Caco-2 (cell line): Measurements from ENCODE around the gene ATP8B1. TPM values are rescaled to one million over a fixed set of nuclear protein-coding genes. Genes with fewer than 3 reads are reported as not detected.

Source experiments
- BruUV-seq: library from RNA; stranded (reverse); fragments of 400-500 nt; replicated peaks from 2 replicates; lab custom pipeline; 2021; lab: Mats Ljungman, UMichigan
- CTCF ChIA-PET: fragments of 300-600 bp; sonication (Branson Sonifier 250); formaldehyde crosslinking; loops from one replicate; lab custom pipeline; 2022; ENCODE audit warnings: antibody characterized with exemption; lab: Charles Lee
- POLR2A ChIA-PET: fragments of 300-600 bp; sonication (Branson Sonifier 250); formaldehyde crosslinking; loops from one replicate; lab custom pipeline; 2022; ENCODE audit warnings: antibody characterized with exemption; lab: Charles Lee
- DNase-seq, 2 experiments: peaks; one replicate each; pipeline versions ENCODE4 v3.0.0 to v3.0.0-alpha.2; 2020 to 2022
- H3K27me3 ChIP-seq: replicated peaks from 2 replicates; pipeline ENCODE4 v1.6.0; 2011; ENCODE audit warnings: low read length; ENCODE audit not compliant: control insufficient read depth, insufficient read depth
- H3K36me3 ChIP-seq: 2 replicates; pipeline ENCODE4 v1.5.1; 2011; ENCODE audit warnings: low read length; ENCODE audit not compliant: control insufficient read depth, insufficient read depth
- H3K4me1 ChIP-seq: fragments of 250-450 bp; sonication (Bioruptor Pico); 2 replicates; pipeline ENCODE4 v1.5.1; 2020; ENCODE audit warnings: mild to moderate bottlenecking
- H3K4me3 ChIP-seq: 2 replicates; pipeline ENCODE4 v1.5.1; 2011; ENCODE audit warnings: low read depth, mild to moderate bottlenecking, control low read depth, low read length
- H3K9me3 ChIP-seq: fragments of 250-450 bp; sonication (Bioruptor Pico); 2 replicates; pipeline ENCODE4 v1.5.1; 2020; ENCODE audit warnings: mild to moderate bottlenecking, moderate library complexity
- H3K27ac Mint-ChIP-seq: one replicate; pipeline ENCODE4 v1.8.0; 2022; ENCODE audit warnings: mixed read lengths; ENCODE audit not compliant: unreplicated experiment
- H3K27me3 Mint-ChIP-seq: one replicate; pipeline ENCODE4 v1.8.0; 2022; ENCODE audit warnings: mixed read lengths; ENCODE audit not compliant: insufficient read depth, unreplicated experiment
- H3K36me3 Mint-ChIP-seq: one replicate; pipeline ENCODE4 v1.8.0; 2022; ENCODE audit warnings: mild to moderate bottlenecking, mixed read lengths; ENCODE audit not compliant: insufficient read depth, unreplicated experiment
- H3K4me1 Mint-ChIP-seq: one replicate; pipeline ENCODE4 v1.8.0; 2022; ENCODE audit warnings: low read depth, mixed read lengths; ENCODE audit not compliant: unreplicated experiment
- H3K4me3 Mint-ChIP-seq: one replicate; pipeline ENCODE4 v1.8.0; 2022; ENCODE audit warnings: mild to moderate bottlenecking, moderate library complexity, mixed read lengths; ENCODE audit not compliant: unreplicated experiment
- H3K9me3 Mint-ChIP-seq: one replicate; pipeline ENCODE4 v1.8.0; 2022; ENCODE audit warnings: mixed read lengths; ENCODE audit not compliant: unreplicated experiment
- intact Hi-C: fragments of 100-400 bp; cut with micrococcal nuclease; formaldehyde crosslinking; loops from one replicate; pipeline ENCODE4 v1.10.0; 2022; ENCODE audit not compliant: unreplicated experiment
- total RNA-seq: library from RNA; stranded (reverse); gene quantifications from 2 replicates; pipeline ENCODE4 v1.2.3, GENCODE V29; 2022
- TF ChIP-seq, protein P1 (sequence below), 2 experiments: fragments of 200-600 bp in 1 of 2; IDR thresholded peaks; 1 replicate in 1 of 2; 2 replicates in 1 of 2; pipeline versions ENCODE4 v1.5.1 to v1.8.0; 2011 to 2022; ENCODE audit warnings: antibody characterized with exemption in 1 of 2, control low read depth in 1 of 2, inconsistent platforms in 1 of 2, low read depth in 1 of 2, low read length in 1 of 2, mild to moderate bottlenecking in 1 of 2, moderate library complexity in 1 of 2; ENCODE audit not compliant: insufficient read depth in 1 of 2, severe bottlenecking in 1 of 2, unreplicated experiment in 1 of 2

ATP8B1 gene
- total RNA-seq, 1 experiment from 2014 or later, result 31.6 TPM

DNA sequence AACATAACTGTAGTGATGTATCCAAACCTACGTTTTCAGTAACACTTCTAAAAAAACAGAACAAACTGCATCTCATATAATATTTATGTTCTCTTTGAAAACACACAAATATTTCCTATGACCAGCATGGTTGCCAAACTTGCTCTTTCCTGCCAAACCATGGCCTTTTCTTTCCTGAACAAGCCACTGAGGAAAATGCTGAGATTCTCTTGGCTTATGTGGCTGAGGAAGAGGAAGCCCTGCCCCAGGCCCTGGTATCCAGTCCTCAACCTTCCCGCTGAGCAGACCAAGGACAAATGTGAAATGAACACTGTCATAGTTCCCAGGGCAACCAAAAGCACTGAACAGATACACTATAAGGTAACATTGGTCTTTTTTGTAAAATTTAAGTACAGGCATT lies 145.6 kb downstream of the ATP8B1 start:
- Histone ChIP-seq H3K9me3 (no peaks in the 10 kb centered on the region), H3K4me1 (no peaks in the 10 kb centered on the region), H3K36me3 (peaks cover 2% of the 10 kb centered on the region; the same call in 1 of the 2 replicates), H3K27me3 (no peaks in the 10 kb centered on the region), H3K4me3 (no peak overlapping the region)
- CTCF ChIA-PET, result no interaction called here
- BruUV-seq, result no TSS peak
- Mint-ChIP-seq H3K27me3 (no peaks in the 10 kb centered on the region), H3K9me3 (no peaks in the 10 kb centered on the region), H3K27ac (no peak overlapping the region), H3K4me1 (no peaks in the 10 kb centered on the region), H3K36me3 (peaks cover 54% of the 10 kb centered on the region), H3K4me3 (no peak overlapping the region)
- intact Hi-C loops, result no loop called here
- no peak for DNase-seq
- POLR2A ChIA-PET, result no interaction called here
- TF ChIP-seq, protein P1, sequence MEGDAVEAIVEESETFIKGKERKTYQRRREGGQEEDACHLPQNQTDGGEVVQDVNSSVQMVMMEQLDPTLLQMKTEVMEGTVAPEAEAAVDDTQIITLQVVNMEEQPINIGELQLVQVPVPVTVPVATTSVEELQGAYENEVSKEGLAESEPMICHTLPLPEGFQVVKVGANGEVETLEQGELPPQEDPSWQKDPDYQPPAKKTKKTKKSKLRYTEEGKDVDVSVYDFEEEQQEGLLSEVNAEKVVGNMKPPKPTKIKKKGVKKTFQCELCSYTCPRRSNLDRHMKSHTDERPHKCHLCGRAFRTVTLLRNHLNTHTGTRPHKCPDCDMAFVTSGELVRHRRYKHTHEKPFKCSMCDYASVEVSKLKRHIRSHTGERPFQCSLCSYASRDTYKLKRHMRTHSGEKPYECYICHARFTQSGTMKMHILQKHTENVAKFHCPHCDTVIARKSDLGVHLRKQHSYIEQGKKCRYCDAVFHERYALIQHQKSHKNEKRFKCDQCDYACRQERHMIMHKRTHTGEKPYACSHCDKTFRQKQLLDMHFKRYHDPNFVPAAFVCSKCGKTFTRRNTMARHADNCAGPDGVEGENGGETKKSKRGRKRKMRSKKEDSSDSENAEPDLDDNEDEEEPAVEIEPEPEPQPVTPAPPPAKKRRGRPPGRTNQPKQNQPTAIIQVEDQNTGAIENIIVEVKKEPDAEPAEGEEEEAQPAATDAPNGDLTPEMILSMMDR (IDR thresholded peaks at IDR 0.05; ENCODE audit: insufficient read depth in 1 of 2, low read depth in 1 of 2, low read length in 1 of 2, severe bottlenecking in 1 of 2, unreplicated experiment in 1 of 2), result no peak

DNA sequence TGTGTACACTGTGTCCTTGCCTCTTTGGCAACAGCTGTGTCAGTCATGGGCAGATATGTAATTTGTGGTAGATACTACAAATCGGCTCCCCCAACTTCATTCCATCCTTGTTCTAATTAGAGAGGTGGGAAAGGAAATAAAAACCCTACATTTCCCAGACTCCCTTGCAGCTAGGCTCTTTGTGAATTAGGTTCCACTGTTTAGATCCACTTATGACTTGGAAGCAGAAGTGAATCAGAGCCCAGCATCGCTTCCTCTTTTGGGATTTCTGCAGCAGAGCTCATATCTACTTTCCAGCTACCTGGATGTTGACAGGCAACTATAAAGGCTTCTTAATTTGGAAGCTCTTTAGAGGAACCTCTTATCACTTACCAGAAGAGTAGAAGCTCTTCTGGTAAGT lies 147.4 kb downstream of the ATP8B1 start:
- peaks cover 2% of the 10 kb centered on the region; the same call in 1 of the 2 replicates for H3K36me3 ChIP-seq
- DNase-seq, result no peak
- Mint-ChIP-seq H3K27ac (no peak overlapping the region), H3K4me1 (no peaks in the 10 kb centered on the region), H3K9me3 (no peaks in the 10 kb centered on the region), H3K4me3 (no peak overlapping the region), H3K27me3 (no peaks in the 10 kb centered on the region), H3K36me3 (peaks cover 53% of the 10 kb centered on the region)
- POLR2A ChIA-PET, result no interaction called here
- no TSS peak for BruUV-seq
- CTCF ChIA-PET, result no interaction called here
- intact Hi-C loops, result no loop called here
- TF ChIP-seq, protein P1 (IDR thresholded peaks at IDR 0.05; ENCODE audit: insufficient read depth in 1 of 2, low read depth in 1 of 2, low read length in 1 of 2, severe bottlenecking in 1 of 2, unreplicated experiment in 1 of 2), result no peak
- H3K4me1 ChIP-seq, result no peaks in the 10 kb centered on the region
- H3K9me3 ChIP-seq, result no peaks in the 10 kb centered on the region
- no peak overlapping the region for H3K4me3 ChIP-seq
- no peaks in the 10 kb centered on the region for H3K27me3 ChIP-seq

DNA sequence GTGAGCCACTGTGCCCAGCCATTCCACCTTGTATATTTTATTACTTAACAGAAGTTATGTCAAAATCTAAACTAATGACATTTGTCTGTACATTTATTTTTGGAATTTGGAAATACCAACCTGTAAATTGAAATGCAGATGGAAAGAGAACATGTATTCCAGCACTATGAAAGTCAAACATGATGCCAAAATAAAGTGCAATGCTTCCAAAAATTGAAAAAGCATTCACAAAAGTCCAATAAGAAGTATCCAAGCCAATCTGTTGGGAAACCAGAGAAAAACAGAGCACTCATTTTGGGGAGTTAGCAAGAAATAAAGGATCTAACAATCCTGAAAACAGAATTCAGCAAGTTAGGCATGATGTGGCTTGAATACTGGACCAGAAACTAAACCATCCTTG lies 151.2 kb downstream of the ATP8B1 start:
- no TSS peak for BruUV-seq
- H3K27me3 Mint-ChIP-seq, result no peaks in the 10 kb centered on the region
- no peak for DNase-seq
- peaks cover 2% of the 10 kb centered on the region; the same call in 1 of the 2 replicates for H3K36me3 ChIP-seq
- no peak overlapping the region for H3K27ac Mint-ChIP-seq
- no peaks in the 10 kb centered on the region for H3K27me3 ChIP-seq
- ChIA-PET CTCF (no interaction called here), POLR2A (no interaction called here)
- no peaks in the 10 kb centered on the region for H3K4me1 Mint-ChIP-seq
- intact Hi-C loops, result no loop called here
- H3K4me3 Mint-ChIP-seq, result no peak overlapping the region
- H3K9me3 Mint-ChIP-seq, result no peaks in the 10 kb centered on the region
- H3K4me3 ChIP-seq, result no peak overlapping the region
- no peaks in the 10 kb centered on the region for H3K4me1 ChIP-seq
- H3K9me3 ChIP-seq, result no peaks in the 10 kb centered on the region
- TF ChIP-seq, protein P1 (IDR thresholded peaks at IDR 0.05; ENCODE audit: insufficient read depth in 1 of 2, low read depth in 1 of 2, low read length in 1 of 2, severe bottlenecking in 1 of 2, unreplicated experiment in 1 of 2), result no peak
- peaks cover 37% of the 10 kb centered on the region for H3K36me3 Mint-ChIP-seq
